MV-4-11 (cell line): Measurements from ENCODE around the gene POU4F1.

ENCODE experiments used
- DNase-seq: peaks from one replicate; lab custom pipeline; 2025; lab: John Stamatoyannopoulos, UW

Gene POU4F1

DNA sequence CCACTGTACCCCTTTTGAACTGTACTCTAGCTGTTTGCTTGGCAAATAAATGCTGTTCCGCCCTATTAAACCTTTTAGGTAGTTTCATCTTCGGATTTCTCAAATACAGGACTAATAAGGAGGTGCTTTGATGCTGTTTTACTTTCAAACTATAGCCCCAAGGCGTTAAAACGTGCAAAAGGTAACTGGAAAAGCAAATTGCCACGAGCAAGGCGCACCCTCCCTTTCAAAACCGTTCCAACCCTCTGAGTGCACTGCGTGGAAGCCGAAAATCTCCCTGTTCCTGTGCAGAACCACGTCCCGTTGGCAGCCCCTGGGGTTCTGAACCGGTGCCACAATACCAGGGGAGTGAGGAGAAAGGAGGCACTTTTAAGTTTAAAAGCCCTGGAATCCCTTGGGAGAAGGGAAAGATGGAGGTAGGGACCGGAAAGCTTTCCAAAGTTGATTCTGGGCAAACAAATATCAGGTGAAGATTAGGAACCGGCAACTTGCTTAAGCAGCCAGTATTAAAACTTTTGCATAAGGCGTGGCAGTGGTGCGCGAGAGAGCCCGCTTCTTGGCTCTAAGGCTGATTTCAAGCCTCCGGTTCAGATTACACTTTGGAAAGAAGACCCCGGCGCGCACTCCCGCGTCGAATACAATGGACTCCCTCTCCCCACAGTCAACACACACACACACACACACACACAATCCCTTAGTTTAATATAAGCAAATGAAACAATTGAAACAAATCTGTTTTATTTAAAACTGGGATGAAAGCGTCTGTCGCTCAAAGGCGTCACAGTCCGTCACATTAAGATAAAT, 9.5 kb downstream of the POU4F1 start:
- DNase-seq = no peak

DNA sequence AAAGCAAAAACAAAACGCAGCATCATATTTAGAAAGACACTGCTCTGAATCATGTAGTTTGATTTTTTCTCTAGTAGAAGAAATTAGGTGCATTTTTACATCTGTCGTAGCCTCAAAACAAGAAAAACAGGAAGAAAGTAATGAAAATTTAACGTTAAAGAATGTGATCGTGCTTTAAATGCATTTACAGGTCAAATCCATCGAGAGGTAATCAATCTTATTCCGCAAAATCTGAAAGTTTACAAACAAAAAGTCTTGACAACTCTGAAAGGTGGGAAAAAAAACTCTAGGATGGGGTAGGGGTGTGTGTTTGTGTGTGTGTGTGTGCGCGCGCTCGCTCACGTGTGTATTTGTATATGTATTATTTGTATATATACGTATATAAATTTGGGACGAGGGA, 10.2 kb downstream of the POU4F1 start:
- no peak for DNase-seq

DNA sequence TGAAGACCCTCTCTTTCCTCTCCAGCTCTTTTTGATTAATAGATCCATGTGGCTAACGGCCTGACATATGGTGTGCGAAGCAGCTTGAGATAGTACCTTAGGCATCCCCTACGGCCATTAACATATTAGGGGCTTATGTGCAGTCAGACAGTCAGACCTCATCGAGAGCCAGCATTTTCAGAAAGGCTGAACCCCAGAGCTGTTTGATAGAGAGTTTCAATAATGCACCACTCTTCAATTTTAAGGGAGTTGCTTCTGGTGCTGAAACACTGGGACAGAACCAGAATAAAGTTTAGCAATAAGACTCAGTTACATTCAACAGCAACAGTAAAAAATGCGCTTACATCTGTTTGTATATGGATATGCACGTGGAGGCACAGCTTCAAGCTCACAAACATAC, 10.8 kb downstream of the POU4F1 start:
- no peak for DNase-seq

DNA sequence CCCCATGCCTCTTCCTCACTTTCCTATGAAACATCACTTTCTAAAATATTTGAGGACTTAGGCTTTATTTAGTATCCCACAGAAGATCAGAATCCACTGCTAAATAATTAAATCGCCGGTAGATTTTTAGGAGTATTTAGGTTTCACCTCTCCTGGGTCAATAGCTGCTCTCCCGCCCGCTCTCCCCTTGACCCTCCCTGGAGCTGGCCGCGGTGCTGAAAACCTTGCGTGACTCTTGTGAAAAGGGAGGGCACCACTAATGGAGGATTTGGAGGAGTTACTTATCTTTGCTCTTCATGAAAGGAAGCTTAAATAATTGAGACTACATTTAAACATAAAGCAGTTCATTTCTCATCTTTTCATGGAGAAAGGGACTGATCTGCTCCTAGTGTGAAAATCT, 14.1 kb downstream of the POU4F1 start:
- peak; percentile 25 for DNase-seq

DNA sequence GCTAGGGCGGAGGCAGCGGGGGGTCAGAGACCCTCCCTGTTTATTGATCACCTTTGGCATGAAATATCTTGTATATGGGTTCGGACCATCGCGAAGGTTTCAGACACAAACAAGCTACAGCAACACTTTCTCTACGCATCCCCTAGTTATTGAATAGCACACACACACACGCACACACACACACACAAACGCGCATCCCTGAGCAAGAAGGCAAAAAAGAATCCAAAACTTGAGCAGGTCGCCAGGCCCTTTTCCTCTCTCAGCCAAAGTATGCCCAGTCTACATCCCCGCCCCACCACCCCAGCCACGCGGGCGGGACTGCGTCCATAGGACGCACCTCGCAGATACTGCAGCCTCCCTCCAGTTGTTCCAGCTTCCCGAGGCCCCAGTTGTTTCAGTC, 16.0 kb downstream of the POU4F1 start:
- no peak for DNase-seq

DNA sequence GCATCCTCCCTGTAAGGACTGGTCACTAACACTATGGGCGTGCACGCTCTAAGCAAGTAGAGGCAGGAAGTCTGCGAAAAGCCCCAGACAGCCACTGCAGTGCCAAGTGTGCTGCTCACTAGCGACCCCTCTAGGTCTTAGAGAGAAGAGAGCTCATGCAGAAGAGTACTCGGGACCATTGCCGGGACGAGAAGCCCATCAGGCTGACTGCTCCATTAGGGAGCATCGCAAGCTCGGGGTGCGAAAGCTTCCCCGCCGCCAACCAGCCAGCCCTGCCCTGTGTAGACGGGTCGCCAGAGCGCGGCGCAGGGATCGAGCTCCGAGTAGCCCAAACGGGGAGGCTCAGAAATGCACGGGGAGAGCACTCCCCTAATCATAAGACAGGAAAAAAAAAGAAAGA, 16.6 kb downstream of the POU4F1 start:
- DNase-seq = no peak

DNA sequence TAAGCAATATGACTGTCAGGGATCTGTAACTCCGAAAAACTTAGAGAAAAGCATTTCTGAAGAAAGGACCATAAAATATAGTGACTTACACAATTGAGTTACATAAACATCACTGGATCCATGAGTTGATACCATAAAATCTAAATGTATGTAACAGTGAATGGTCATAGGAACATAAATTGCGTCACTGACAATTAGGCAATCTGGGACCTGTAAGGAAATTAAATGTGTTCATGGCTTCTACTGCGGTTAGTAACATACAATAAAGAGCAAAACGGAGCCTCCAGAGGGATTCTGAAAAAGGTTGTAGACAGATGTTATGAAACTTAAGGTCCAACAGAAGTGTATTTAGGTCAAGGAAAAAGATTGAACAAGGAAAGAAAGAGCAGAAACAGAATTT, 27.1 kb downstream of the POU4F1 start:
- DNase-seq = peak; percentile 83

DNA sequence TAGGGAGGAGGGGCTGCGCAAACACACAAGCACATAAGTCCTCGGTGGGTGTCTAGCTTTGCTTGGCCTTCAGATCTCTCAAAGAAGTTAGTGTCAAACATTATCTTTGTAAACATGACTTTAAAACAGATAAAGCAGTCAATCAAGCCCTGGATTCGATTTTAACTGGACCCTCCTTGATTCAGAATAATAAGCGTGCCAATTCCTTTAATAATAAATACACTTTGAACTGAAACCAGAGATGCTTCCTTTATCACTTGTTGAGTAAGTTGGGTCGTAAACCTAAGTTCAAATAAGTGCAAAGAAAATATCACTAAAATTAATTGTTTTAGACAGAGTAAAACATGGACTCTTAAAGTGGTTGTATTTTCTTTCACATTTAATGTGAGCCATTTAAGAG, 30.9 kb downstream of the POU4F1 start:
- DNase-seq = no peak

DNA sequence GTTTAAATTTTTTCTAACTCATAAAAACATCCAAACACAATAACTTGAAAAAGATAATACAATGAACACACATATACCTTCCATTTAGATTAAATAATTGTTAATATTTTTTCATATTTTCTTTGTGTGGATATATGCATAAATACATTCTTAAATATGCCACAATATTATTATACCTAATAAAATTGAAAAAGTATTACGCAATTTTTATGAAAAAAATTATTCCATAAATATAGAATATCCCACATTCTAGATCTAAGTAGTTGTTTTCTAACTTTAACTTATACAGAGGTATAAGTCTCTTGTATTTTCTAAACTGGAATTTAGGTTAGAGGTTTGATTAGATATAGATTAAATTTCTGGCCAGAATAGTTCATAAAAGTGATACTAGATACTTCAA, 34.3 kb downstream of the POU4F1 start:
- DNase-seq = no peak

DNA sequence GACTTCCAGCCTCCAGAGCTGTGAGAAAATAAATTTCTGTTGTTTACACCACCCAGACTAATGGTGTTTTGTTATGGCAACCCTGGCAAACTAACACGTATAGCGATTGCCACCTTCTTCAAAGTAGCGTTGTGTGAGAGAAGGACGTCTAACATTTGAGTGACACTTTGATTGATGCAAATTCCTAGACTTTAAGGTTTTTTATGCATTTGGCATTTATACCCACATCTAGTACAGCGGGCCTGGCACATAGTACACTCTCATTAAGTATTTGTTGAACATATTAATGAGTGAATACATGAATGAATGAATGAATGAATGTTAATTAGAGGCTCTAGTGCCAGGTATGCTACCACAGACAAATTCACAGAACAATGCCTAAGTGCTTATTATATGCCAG, 36.7 kb downstream of the POU4F1 start:
- DNase-seq = no peak

DNA sequence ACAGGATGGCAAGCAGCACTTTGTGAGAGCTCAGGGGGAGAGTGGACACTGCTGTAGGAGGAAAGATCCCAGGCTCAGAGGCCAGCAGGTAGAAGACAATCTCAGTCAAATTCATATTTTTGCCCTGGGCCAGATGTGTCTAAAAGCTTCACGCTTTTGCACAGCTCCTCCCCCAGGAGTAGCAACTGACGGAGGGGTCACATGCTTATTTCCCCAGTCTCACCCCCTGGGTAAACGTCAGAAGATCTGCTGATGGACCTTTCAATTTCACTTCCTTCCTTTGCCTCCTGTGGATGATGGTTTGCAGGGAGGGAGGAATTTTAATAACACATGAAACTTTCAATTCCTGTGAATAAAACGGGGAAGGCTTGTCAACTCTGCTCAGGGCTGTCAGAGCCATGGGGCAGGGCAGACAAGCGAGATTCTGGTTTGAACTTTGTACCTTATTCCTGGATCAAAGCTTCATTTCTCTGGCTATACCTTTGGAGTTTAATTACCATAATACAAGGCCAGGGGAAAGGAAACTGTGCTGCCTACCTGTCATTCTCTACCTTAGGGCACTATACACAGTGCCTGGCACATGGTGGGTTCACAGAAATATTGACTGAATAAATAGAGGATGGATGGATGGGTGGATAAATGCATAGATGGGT, 41.0 kb downstream of the POU4F1 start:
- DNase-seq = peak; percentile 63
